ENCODE results near the gene COG3.

GRCh38 chr13:45546410-45546765 lies 81.6 kb downstream of the COG3 start:
- TF ChIP-seq CTCF (conservative IDR thresholded peaks at IDR 0.05; ENCODE audit: low read length): no peak
- TF ChIP-seq EZH2phosphoT487 (IDR thresholded peaks at IDR 0.05; ENCODE audit: borderline replicate concordance, low read depth, low read length): no peak
